CD14-positive monocyte (primary cell): Measurements from ENCODE around the gene ATP6V0E2. TPM values are rescaled to one million over a fixed set of nuclear protein-coding genes. Genes with fewer than 3 reads are reported as not detected.
A peak's percentile ranks its signal among the peaks of the same experiment; 100 is the strongest.

Source experiments
- DNase-seq, 3 donors: peaks; one replicate each; pipeline ENCODE4 v3.0.0-alpha.2; 2011 to 2022
- H2AFZ ChIP-seq: 2 replicates; pipeline ENCODE4 v1.6.0; 2012; ENCODE audit warnings: mild to moderate bottlenecking, low read depth, low read length, inconsistent platforms; ENCODE audit not compliant: insufficient read depth, poor library complexity, severe bottlenecking
- H3K27ac ChIP-seq, 2 donors: 1 replicate in 1 of 2; 2 replicates in 1 of 2; pipeline ENCODE4 v1.5.1; 2012 to 2013; ENCODE audit warnings: low read length in 2 of 2, control low read depth in 1 of 2, inconsistent platforms in 1 of 2, low read depth in 1 of 2, mild to moderate bottlenecking in 1 of 2
- H3K27me3 ChIP-seq, 2 donors: one replicate each; pipeline versions ENCODE4 v1.6.0 to v1.6.1; 2011 to 2013; ENCODE audit warnings: low read length in 2 of 2; ENCODE audit not compliant: control insufficient read depth in 2 of 2, insufficient read depth in 2 of 2
- H3K36me3 ChIP-seq, 2 donors: replicated peaks in 1 of 2; 1 replicate in 1 of 2; 2 replicates in 1 of 2; pipeline versions ENCODE4 v1.5.1 to v1.6.1; 2012 to 2013; ENCODE audit warnings: low read length in 2 of 2, control low read depth in 1 of 2, inconsistent platforms in 1 of 2, mild to moderate bottlenecking in 1 of 2; ENCODE audit not compliant: insufficient read depth in 2 of 2, control insufficient read depth in 1 of 2
- H3K4me1 ChIP-seq, 2 donors: 1 replicate in 1 of 2; 2 replicates in 1 of 2; pipeline versions ENCODE4 v1.5.1 to v1.6.1; 2012 to 2013; ENCODE audit warnings: low read length in 2 of 2, control low read depth in 1 of 2, inconsistent platforms in 1 of 2, mild to moderate bottlenecking in 1 of 2, moderate library complexity in 1 of 2; ENCODE audit not compliant: insufficient read depth in 2 of 2, control insufficient read depth in 1 of 2
- H3K4me2 ChIP-seq: replicated peaks from 2 replicates; pipeline ENCODE3; 2012; ENCODE audit warnings: low read length, moderate library complexity, mild to moderate bottlenecking; ENCODE audit not compliant: poor library complexity, severe bottlenecking; ENCODE audit errors: extremely low read depth
- H3K4me3 ChIP-seq, 3 experiments: fragments of 200-600 bp in 1 of 3; sonication (generic) in 1 of 3; replicated peaks in 1 of 3; 1 replicate in 2 of 3; 2 replicates in 1 of 3; pipeline ENCODE4 v1.5.1; 2011 to 2013; ENCODE audit warnings: low read length in 3 of 3, mild to moderate bottlenecking in 3 of 3, control low read depth in 2 of 3, low read depth in 2 of 3, inconsistent platforms in 1 of 3, moderate library complexity in 1 of 3
- H3K79me2 ChIP-seq: 2 replicates; pipeline ENCODE4 v1.6.0; 2012; ENCODE audit warnings: mild to moderate bottlenecking, control low read depth, inconsistent platforms, low read length, moderate library complexity; ENCODE audit not compliant: insufficient read depth
- H3K9ac ChIP-seq: 2 replicates; pipeline ENCODE4 v1.6.0; 2017; ENCODE audit warnings: low read length, mild to moderate bottlenecking; ENCODE audit not compliant: insufficient read depth, poor library complexity, severe bottlenecking
- H3K9me3 ChIP-seq, 2 donors: replicated peaks in 1 of 2; 1 replicate in 1 of 2; 2 replicates in 1 of 2; pipeline versions ENCODE4 v1.5.1 to v1.6.1; 2012 to 2013; ENCODE audit warnings: low read length in 2 of 2, control low read depth in 1 of 2; ENCODE audit not compliant: control insufficient read depth in 1 of 2, insufficient read depth in 1 of 2
- H4K20me1 ChIP-seq: 2 replicates; pipeline ENCODE4 v1.6.0; 2012; ENCODE audit warnings: mild to moderate bottlenecking, low read length, control low read depth, moderate library complexity; ENCODE audit not compliant: insufficient read depth
- H3K27ac Mint-ChIP-seq, 7 donors: one replicate each; pipeline ENCODE4 v1.8.0; 2020; ENCODE audit warnings: mild to moderate bottlenecking in 7 of 7, mixed read lengths in 7 of 7, moderate library complexity in 6 of 7, inconsistent platforms in 2 of 7
- H3K27me3 Mint-ChIP-seq, 3 donors: one replicate each; pipeline ENCODE4 v1.8.0; 2021 to 2022; ENCODE audit warnings: low read depth in 3 of 3, mild to moderate bottlenecking in 3 of 3, mixed read lengths in 3 of 3, moderate library complexity in 3 of 3, inconsistent platforms in 1 of 3
- H3K36me3 Mint-ChIP-seq, 2 donors: one replicate each; pipeline ENCODE4 v1.8.0; 2020; ENCODE audit warnings: mixed read lengths in 2 of 2, inconsistent platforms in 1 of 2, mild to moderate bottlenecking in 1 of 2
- H3K4me1 Mint-ChIP-seq: one replicate; pipeline ENCODE4 v1.8.0; 2020; ENCODE audit warnings: mild to moderate bottlenecking, mixed read lengths
- H3K4me3 Mint-ChIP-seq, 2 donors: one replicate each; pipeline ENCODE4 v1.8.0; 2020; ENCODE audit warnings: mild to moderate bottlenecking in 2 of 2, mixed read lengths in 2 of 2, moderate library complexity in 1 of 2
- H3K9me3 Mint-ChIP-seq, 7 donors: one replicate each; pipeline ENCODE4 v1.8.0; 2020 to 2022; ENCODE audit warnings: mixed read lengths in 7 of 7, mild to moderate bottlenecking in 6 of 7, moderate library complexity in 6 of 7, inconsistent platforms in 2 of 7
- CTCF ChIP-seq: fragments of 200-600 bp; IDR thresholded peaks from one replicate; pipeline ENCODE4 v1.8.0; 2022; ENCODE audit warnings: antibody characterized with exemption, mild to moderate bottlenecking
- WGBS: methylation state at CpG from one replicate; pipeline ENCODE4 v1.1.5; 2013; ENCODE audit warnings: missing lambda C conversion rate; ENCODE audit not compliant: insufficient coverage; 5-methylcytosine and 5-hydroxymethylcytosine counted together
- intact Hi-C, 2 donors: fragments of 100-400 bp; cut with micrococcal nuclease; formaldehyde crosslinking; loops; one replicate each; pipeline versions ENCODE4 v1.15.0 to v1.15.1; 2023
- polyA plus RNA-seq, 3 donors: library from polyadenylated mRNA; depleted of rRNA in 1 of 3; unstranded in 2 of 3; stranded (reverse) in 1 of 3; fragments of 300-500 nt in 2 of 3; fragments of >200 nt in 1 of 3; fragmentation: Illumina TruSeq in 2 of 3; gene quantifications; 1 replicate in 2 of 3; 2 replicates in 1 of 3; pipeline ENCODE4 v1.2.3, GENCODE V29; 2012 to 2021

ATP6V0E2 gene
- polyA plus RNA-seq, 3 donors, result 4.4 to 13.3 (median 8.2) TPM

DNA sequence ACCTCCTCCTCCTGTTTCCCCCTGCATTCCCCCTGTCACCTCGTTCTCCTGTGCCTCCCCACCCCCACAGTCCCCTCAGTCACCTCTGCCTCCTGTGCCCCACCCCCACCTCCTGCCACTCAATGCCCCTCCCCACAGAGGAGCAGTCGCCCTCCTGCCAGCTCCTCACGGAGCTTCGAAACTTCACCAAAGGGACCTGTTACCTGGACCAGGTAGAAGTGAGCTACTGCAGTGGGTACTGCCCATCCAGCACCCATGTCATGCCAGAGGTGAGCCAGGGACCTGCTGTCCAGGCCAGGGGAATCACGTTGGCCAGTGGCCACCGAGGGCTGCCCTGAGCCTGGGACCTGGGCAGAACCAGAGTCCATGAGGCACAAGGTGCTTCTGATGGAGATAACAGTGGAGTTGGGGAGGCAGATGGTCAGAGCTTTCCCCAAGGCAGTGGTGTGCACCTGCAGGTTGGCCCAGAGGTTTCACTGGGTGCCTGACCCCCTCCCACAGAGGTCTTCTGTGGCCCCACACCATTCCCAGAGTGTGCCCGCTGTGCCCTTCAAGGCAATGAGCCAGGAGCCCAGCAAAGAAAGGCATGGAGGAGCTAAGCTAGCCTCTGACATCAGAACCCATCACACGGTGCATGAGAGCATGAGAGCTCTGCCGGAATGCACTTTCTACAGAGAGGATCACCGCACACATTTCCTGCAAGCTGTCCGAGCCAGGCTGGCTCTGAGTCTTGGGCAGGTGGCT is 42.6 kb upstream of the ATP6V0E2 start:
- Mint-ChIP-seq H3K27me3 (peaks cover 4 to 8% (median 7%) of the 10 kb centered on the region in 3 donors), H3K9me3 (no peaks in the 10 kb centered on the region), H3K27ac (no peak overlapping the region), H3K4me1 (no peaks in the 10 kb centered on the region), H3K4me3 (no peak overlapping the region), H3K36me3 (no peaks in the 10 kb centered on the region)
- Histone ChIP-seq H4K20me1 (no peaks in the 10 kb centered on the region), H2AFZ (no peak overlapping the region), H3K36me3 (no peaks in the 10 kb centered on the region), H3K9me3 (no peaks in the 10 kb centered on the region), H3K9ac (no peak overlapping the region), H3K4me3 (no peak overlapping the region), H3K27ac (no peak overlapping the region), H3K79me2 (no peaks in the 10 kb centered on the region), H3K4me1 (no peaks in the 10 kb centered on the region), H3K27me3 (no peaks in the 10 kb centered on the region), H3K4me2 (no peak overlapping the region)
- TF ChIP-seq CTCF, result no peak
- WGBS, result 73% methylated on average over 8 of the region's 11 CpGs
- intact Hi-C loops, result no loop called here
- no peak for DNase-seq

- H3K9ac ChIP-seq, result no peak overlapping the region
- H3K4me3 Mint-ChIP-seq, result no peak overlapping the region
- H3K79me2 ChIP-seq, result no peaks in the 10 kb centered on the region
- intact Hi-C loops, result no loop called here
- no peak overlapping the region for H3K4me2 ChIP-seq
- H3K36me3 ChIP-seq, result no peaks in the 10 kb centered on the region
- 100% methylated on average over 1 of the region's 9 CpGs for WGBS
- H3K27ac ChIP-seq, result no peak overlapping the region
- H3K4me1 ChIP-seq, result no peaks in the 10 kb centered on the region
- H3K27me3 Mint-ChIP-seq, result peaks cover 7 to 8% (median 7%) of the 10 kb centered on the region in 3 donors
- no peak for DNase-seq
- H2AFZ ChIP-seq, result no peak overlapping the region
- no peak for TF ChIP-seq CTCF
- H3K4me3 ChIP-seq, result no peak overlapping the region
- H4K20me1 ChIP-seq, result no peaks in the 10 kb centered on the region
- H3K36me3 Mint-ChIP-seq, result no peaks in the 10 kb centered on the region
- no peaks in the 10 kb centered on the region for H3K27me3 ChIP-seq
- peak overlapping the region in 1 of 7 donors; percentile 40 for H3K27ac Mint-ChIP-seq
- H3K9me3 Mint-ChIP-seq, result no peaks in the 10 kb centered on the region
- H3K9me3 ChIP-seq, result no peaks in the 10 kb centered on the region
- H3K4me1 Mint-ChIP-seq, result no peaks in the 10 kb centered on the region
Measured at GRCh38 chr7:149831741-149832219, 42.0 kb upstream of the ATP6V0E2 start.
